Heart right ventricle (tissue), 16 donors: ENCODE measurements around the gene PRKAG1. TPM values are rescaled to one million over a fixed set of nuclear protein-coding genes. Genes with fewer than 3 reads are reported as not detected.

ENCODE experiments used
- ATAC-seq, 8 donors: fragments of 200-7000 bp; cut with Tn5 transposase; one replicate each; pipeline ENCODE4 v1.9.1; 2020; ENCODE audit warnings: mild to moderate bottlenecking in 8 of 8, moderate library complexity in 8 of 8, moderate number of reproducible peaks in 1 of 8
- DNase-seq, 2 donors: peaks; one replicate each; pipeline ENCODE4 v3.0.0-alpha.2; 2020
- H3K27ac ChIP-seq, 10 donors: fragments of 200-600 bp; sonication (generic) in 2 of 10; one replicate each; pipeline versions ENCODE4 v1.5.0 to v1.8.0; 2020 to 2022; ENCODE audit warnings: mild to moderate bottlenecking in 3 of 10
- H3K27me3 ChIP-seq, 7 donors: fragments of 200-600 bp; one replicate each; pipeline ENCODE4 v1.8.0; 2021 to 2022; ENCODE audit warnings: mild to moderate bottlenecking in 2 of 7
- H3K36me3 ChIP-seq, 9 donors: fragments of 200-600 bp; sonication (generic) in 1 of 9; one replicate each; pipeline versions ENCODE4 v1.5.0 to v1.8.0; 2020 to 2022; ENCODE audit warnings: mild to moderate bottlenecking in 2 of 9
- H3K4me1 ChIP-seq, 9 donors: fragments of 200-600 bp; sonication (generic) in 1 of 9; one replicate each; pipeline versions ENCODE4 v1.5.0 to v1.8.0; 2020 to 2022; ENCODE audit warnings: mild to moderate bottlenecking in 4 of 9
- H3K4me3 ChIP-seq, 10 donors: fragments of 200-600 bp; sonication (generic) in 2 of 10; one replicate each; pipeline versions ENCODE4 v1.5.0 to v1.8.0; 2020 to 2022; ENCODE audit warnings: mild to moderate bottlenecking in 7 of 10, moderate library complexity in 2 of 10
- H3K9me3 ChIP-seq, 11 donors: fragments of 200-600 bp in 10 of 11; sonication (generic) in 2 of 11; one replicate each; pipeline versions ENCODE4 v1.5.0 to v1.8.0; 2013 to 2022; ENCODE audit warnings: mild to moderate bottlenecking in 2 of 11, control low read depth in 1 of 11, moderate library complexity in 1 of 11
- WGBS, 2 donors: extraction: QIAGEN DNeasy Blood & Tissue Kit; methylation state at CpG; one replicate each; pipeline ENCODE4 v1.1.7; 2013; ENCODE audit warnings: inconsistent platforms in 1 of 2; 5-methylcytosine and 5-hydroxymethylcytosine counted together
- intact Hi-C, 10 donors: fragments of 100-400 bp; cut with DNase I; formaldehyde crosslinking; loops; one replicate each; pipeline versions ENCODE4 v1.11.1 to v1.14.2; 2022
- polyA plus RNA-seq, 2 donors: library from polyadenylated mRNA; stranded (reverse); fragments of 200-250 nt; gene quantifications; one replicate each; pipeline ENCODE4 v1.2.3, GENCODE V29; 2013
- total RNA-seq, 10 donors: library from RNA; stranded (reverse); fragmentation: NEBNext Ultra II Directional in 3 of 10; extraction: Animal tissue kit (Norgen Biotek cat#: 25700) in 3 of 10; gene quantifications; one replicate each; pipeline versions ENCODE4 v1.2.1 to v1.2.4, GENCODE V29; 2021 to 2023
- TF ChIP-seq, protein P1 (sequence below), 9 donors: fragments of 200-600 bp; sonication (generic) in 2 of 9; IDR thresholded peaks; one replicate each; pipeline versions ENCODE4 v1.5.0 to v1.8.0; 2021 to 2022; ENCODE audit warnings: antibody characterized with exemption in 9 of 9, mild to moderate bottlenecking in 5 of 9, moderate library complexity in 1 of 9
- donor health status: Arrhythmogenic right ventricular cardiomyopathy.
- donor health status: ischemic (EF 13 %, LVEDD 7.1; RV severe dilation, severe dysfunction).
- donor health status: healthy with polysubstance abuse.
- donor health status: DM: no; HTN: yes; CAD: no.
- donor health status: DM: no; HTN: no; CAD: no.
- donor health status: ischemic (EF 25% LVEDD 6.9; RV normal size, moderate dysfunction).
- donor health status: ischemic (EF 25% LVEDD 5.7; RV mildly dilated, moderate dysfunction).
- donor health status: healthy.
- donor health status: DM: yes; HTN: yes; CAD: no.
- donor health status: Ischemic cardiomyopathy.
- donor health status: ischemic (EF 35%, LVEDD 5.7; RV mildly dilated, moderate dysfunction).
- donor health status: nonischemic (EF 11% LVEDD 7.7; RV severe dilation, severe dysfunction).
- donor health status: DM: yes; HTN: yes; CAD: no.
- donor health status: PGD.
- donor health status: ischemic (EF 29% LVEDD 5.4; RV normal size, mild dysfunction).
- donor health status: nonischemic (EF 23%, LVEDD 6.1; RV moderate dilation, normal function).

The PRKAG1 gene
- total and polyA plus RNA-seq, 12 donors, result 71.0 to 110 (median 95.6) TPM

DNA sequence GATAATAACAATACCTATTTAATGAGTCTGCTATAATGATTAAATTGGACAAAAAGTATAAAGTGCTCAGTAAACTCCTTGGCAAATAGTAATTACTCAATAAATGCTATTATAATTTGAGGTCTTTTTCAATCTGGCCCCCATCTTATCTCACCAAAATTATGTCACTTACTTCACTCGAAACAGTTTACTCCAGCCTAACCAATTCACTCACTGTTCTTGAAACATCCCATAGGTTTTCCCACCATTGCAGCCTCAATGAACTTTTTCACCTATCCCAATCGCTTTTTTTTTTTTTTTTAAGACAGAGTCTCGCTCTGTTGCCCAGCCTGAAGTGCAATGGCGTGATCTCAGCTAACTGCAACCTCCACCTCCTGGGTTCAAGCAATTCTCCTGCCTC, 17.5 kb upstream of the PRKAG1 start:
- no peaks in the 10 kb centered on the region for H3K9me3 ChIP-seq
- H3K4me3 ChIP-seq, result no peak overlapping the region
- WGBS, 2 donors, result 85 to 93% methylated on average over 4 of the region's 4 CpGs
- no peak for DNase-seq
- ATAC-seq, result no peak
- H3K27ac ChIP-seq, result no peak overlapping the region
- intact Hi-C loops, result no loop called here
- no peaks in the 10 kb centered on the region for H3K27me3 ChIP-seq
- TF ChIP-seq, protein P1, sequence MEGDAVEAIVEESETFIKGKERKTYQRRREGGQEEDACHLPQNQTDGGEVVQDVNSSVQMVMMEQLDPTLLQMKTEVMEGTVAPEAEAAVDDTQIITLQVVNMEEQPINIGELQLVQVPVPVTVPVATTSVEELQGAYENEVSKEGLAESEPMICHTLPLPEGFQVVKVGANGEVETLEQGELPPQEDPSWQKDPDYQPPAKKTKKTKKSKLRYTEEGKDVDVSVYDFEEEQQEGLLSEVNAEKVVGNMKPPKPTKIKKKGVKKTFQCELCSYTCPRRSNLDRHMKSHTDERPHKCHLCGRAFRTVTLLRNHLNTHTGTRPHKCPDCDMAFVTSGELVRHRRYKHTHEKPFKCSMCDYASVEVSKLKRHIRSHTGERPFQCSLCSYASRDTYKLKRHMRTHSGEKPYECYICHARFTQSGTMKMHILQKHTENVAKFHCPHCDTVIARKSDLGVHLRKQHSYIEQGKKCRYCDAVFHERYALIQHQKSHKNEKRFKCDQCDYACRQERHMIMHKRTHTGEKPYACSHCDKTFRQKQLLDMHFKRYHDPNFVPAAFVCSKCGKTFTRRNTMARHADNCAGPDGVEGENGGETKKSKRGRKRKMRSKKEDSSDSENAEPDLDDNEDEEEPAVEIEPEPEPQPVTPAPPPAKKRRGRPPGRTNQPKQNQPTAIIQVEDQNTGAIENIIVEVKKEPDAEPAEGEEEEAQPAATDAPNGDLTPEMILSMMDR (IDR thresholded peaks at IDR 0.05), result no peak
- H3K4me1 ChIP-seq, result peaks cover 0 to 15% (median 3%) of the 10 kb centered on the region in 9 donors
- peaks cover 5 to 100% (median 89%) of the 10 kb centered on the region in 9 donors for H3K36me3 ChIP-seq

DNA sequence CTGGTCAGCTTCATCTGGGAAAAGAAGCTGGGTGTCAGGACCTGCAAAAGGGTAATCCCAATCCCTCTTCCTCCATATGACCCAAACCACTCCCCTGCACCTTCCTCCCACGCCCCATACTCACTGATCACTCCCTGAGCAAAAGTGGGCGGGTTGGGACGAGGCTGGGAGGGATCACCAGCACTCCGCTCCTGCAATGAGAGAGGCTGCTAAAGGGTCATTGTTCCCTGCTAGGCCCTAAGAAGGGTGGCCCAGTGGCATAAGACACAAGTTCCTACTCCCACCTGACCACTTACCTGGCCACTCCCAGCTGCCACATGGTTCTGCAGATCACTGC, 15.7 kb upstream of the PRKAG1 start:
- WGBS, 2 donors, result 81 to 87% methylated on average over 4 of the region's 4 CpGs
- Histone ChIP-seq H3K36me3 (peaks cover 1 to 100% (median 77%) of the 10 kb centered on the region in 9 donors), H3K4me3 (no peak overlapping the region), H3K27me3 (no peaks in the 10 kb centered on the region), H3K9me3 (no peaks in the 10 kb centered on the region), H3K4me1 (peaks cover 0 to 15% (median 3%) of the 10 kb centered on the region in 9 donors), H3K27ac (peak overlapping the region in 1 of 10 donors; percentile 41)
- intact Hi-C loops, result no loop called here
- DNase-seq (no peak), ATAC-seq (peak in 3 of 8 donors; percentile 4 to 7 (median 7))
- TF ChIP-seq, protein P1 (IDR thresholded peaks at IDR 0.05), result no peak

DNA sequence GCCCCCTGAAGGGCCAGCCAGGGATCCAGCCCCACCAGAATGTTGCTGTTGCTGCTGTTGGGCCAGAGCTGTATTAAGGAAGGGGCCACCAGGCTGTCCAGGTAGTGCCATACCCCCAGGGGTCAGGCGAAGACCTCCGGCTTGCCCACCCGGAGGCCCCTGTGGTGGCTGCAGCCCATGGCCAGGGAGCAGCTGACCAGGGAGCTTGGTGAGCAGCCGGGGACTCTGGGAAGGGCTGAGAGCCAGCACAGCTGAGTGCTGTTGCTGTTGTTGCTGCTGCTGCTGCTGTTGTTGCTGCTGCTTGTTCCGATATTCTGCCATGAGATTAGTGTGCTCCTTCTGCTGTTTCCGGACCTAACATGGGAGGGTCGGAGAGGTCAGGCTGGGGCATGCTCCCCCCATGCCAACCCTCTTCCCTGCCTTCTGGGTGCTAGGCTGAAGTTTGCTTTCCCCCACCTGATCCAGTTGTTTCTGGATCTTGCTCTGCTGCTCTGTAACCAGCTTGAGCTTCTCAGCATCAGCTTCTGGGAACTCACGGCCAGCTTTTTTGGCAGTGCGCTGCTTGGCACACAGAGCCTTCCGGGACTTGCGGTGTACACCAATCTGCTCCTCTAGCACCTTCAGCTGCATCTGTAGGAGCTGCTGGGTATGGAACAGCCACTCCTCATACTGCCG, 15.2 kb upstream of the PRKAG1 start:
- Histone ChIP-seq H3K9me3 (no peaks in the 10 kb centered on the region), H3K4me3 (no peak overlapping the region), H3K36me3 (peaks cover 0 to 100% (median 77%) of the 10 kb centered on the region in 9 donors), H3K27me3 (no peaks in the 10 kb centered on the region), H3K4me1 (peaks cover 0 to 15% (median 3%) of the 10 kb centered on the region in 9 donors), H3K27ac (peak overlapping the region in 1 of 10 donors; percentile 41)
- intact Hi-C loops, result no loop called here
- ATAC-seq, result peak in 5 of 8 donors; percentile 10 to 54 (median 28)
- TF ChIP-seq, protein P1 (IDR thresholded peaks at IDR 0.05), result no peak
- 69 to 76% methylated on average over 12 of the region's 12 CpGs for WGBS, 2 donors
- DNase-seq, result peak in 1 of 2 donors; percentile 12

DNA sequence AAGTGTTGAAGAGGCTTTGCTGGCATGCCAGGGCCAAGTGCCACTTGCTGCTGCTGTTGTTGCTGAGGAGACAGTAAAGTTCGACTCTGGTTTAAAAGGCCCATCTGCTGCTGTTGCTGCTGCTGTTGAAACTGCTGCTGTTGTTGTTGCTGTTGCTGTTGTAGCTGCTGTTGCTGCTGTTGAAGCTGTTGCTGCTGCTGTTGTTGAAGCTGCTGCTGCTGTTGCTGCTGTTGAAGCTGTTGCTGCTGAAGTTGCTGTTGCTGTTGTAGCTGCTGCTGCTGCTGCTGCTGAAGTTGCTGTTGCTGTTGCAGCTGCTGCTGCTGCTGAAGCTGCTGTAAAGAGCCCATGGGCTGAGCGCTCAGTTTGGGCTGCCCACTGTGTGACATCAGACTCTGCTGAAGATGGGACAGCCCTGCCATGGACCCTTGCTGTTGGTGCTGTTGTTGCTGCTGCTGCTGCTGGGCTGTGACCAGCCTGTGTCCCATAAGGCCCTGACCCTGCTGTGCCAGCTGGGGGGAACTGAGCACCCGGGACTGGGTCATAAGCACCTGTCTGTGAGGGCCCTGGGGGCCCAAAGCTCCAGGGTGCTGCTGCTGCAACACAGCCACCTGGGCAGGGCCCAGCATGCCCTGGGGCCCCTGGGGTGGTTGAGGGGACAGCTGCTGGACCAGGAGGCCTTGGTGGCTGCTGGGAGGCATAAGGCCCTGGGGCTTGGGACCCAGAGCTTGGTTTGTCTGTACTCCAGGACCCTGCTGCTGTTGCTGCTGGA, 14.3 kb upstream of the PRKAG1 start:
- TF ChIP-seq, protein P1 (IDR thresholded peaks at IDR 0.05), result no peak
- Histone ChIP-seq H3K4me1 (peaks cover 0 to 15% (median 3%) of the 10 kb centered on the region in 9 donors), H3K9me3 (no peaks in the 10 kb centered on the region), H3K4me3 (no peak overlapping the region), H3K27ac (peak overlapping the region in 1 of 10 donors; percentile 10), H3K36me3 (peaks cover 0 to 100% (median 78%) of the 10 kb centered on the region in 9 donors), H3K27me3 (no peaks in the 10 kb centered on the region)
- DNase-seq, result peak in 1 of 2 donors; percentile 10
- peak in 3 of 8 donors; percentile 3 to 13 (median 9) for ATAC-seq
- intact Hi-C loops, result no loop called here
- WGBS, 2 donors, result 81 to 85% methylated on average over 3 of the region's 3 CpGs
